ENCODE results near the gene FBLN2. TPM values are rescaled to one million over a fixed set of nuclear protein-coding genes. Genes with fewer than 3 reads are reported as not detected.

FBLN2 gene
- total and polyA plus RNA-seq, 4 donors: 1.3 to 9.1 (median 4.3) TPM

DNA sequence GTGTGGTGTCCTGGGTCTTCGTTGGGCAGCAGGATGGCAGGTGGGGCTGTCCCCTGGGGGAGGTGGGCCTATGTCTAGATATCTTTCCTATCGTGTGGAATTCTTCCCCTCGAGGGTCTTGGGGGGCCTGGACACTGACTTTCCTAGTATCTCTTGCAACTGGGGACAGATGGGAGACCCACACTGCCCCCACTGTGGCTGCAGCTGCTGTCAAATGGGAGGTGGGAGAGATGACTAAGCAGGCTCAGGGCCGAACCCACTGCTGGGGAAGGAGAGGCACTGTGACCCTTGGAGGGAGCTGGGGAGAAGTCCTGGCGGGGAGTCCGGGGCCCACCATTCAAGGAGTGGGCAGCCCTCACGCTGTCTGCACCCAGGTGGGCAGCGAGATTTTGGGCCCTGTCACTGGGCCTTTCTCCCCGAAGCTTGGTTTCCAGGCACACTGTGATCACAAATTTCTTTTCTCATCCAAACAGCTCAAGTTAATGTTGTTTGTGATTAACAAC is 2.9 kb upstream of the FBLN2 start:
- Histone ChIP-seq H3K36me3 (ENCODE audit: control insufficient read depth in 4 of 4, insufficient read depth in 3 of 4, low read depth in 1 of 4, low read length in 3 of 4) (no peaks in the 10 kb centered on the region), H3K27ac (ENCODE audit: low read depth in 1 of 2, low read length in 2 of 2) (no peak overlapping the region), H3K4me3 (ENCODE audit: low read depth in 1 of 3, low read length in 3 of 3) (no peak overlapping the region), H3K9me3 (ENCODE audit: control insufficient read depth in 4 of 4, low read length in 3 of 4) (peaks cover 2 to 16% (median 4%) of the 10 kb centered on the region in 4 donors), H3K27me3 (ENCODE audit: control insufficient read depth in 4 of 4, insufficient read depth in 4 of 4, low read length in 3 of 4) (peaks cover 0 to 16% (median 7%) of the 10 kb centered on the region in 4 donors), H3K4me1 (ENCODE audit: control insufficient read depth in 4 of 4, insufficient read depth in 4 of 4, low read length in 3 of 4) (peaks cover 0 to 2% (median under 1%) of the 10 kb centered on the region in 4 donors), H3K9ac (ENCODE audit: low read depth in 1 of 2, low read length in 2 of 2) (no peak overlapping the region)
- TF ChIP-seq FOXA1 (IDR thresholded peaks at IDR 0.05) (no peak), RAD21 (IDR thresholded peaks at IDR 0.05) (no peak), ZBTB33 (IDR thresholded peaks at IDR 0.05) (no peak), FOXA2 (IDR thresholded peaks at IDR 0.05) (no peak), EGR1 (IDR thresholded peaks at IDR 0.05; ENCODE audit: low read depth in 2 of 2) (no peak), HNF4A (conservative IDR thresholded peaks at IDR 0.05) (no peak), RXRA (IDR thresholded peaks at IDR 0.05) (no peak), YY1 (IDR thresholded peaks at IDR 0.05) (no peak), GABPA (IDR thresholded peaks at IDR 0.05 in 1 of 2, conservative IDR thresholded peaks at IDR 0.05 in 1 of 2) (no peak), SP1 (IDR thresholded peaks at IDR 0.05) (no peak)
- TF ChIP-seq, protein P1, sequence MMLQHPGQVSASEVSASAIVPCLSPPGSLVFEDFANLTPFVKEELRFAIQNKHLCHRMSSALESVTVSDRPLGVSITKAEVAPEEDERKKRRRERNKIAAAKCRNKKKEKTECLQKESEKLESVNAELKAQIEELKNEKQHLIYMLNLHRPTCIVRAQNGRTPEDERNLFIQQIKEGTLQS (IDR thresholded peaks at IDR 0.05): no peak
- TF ChIP-seq, protein P2, sequence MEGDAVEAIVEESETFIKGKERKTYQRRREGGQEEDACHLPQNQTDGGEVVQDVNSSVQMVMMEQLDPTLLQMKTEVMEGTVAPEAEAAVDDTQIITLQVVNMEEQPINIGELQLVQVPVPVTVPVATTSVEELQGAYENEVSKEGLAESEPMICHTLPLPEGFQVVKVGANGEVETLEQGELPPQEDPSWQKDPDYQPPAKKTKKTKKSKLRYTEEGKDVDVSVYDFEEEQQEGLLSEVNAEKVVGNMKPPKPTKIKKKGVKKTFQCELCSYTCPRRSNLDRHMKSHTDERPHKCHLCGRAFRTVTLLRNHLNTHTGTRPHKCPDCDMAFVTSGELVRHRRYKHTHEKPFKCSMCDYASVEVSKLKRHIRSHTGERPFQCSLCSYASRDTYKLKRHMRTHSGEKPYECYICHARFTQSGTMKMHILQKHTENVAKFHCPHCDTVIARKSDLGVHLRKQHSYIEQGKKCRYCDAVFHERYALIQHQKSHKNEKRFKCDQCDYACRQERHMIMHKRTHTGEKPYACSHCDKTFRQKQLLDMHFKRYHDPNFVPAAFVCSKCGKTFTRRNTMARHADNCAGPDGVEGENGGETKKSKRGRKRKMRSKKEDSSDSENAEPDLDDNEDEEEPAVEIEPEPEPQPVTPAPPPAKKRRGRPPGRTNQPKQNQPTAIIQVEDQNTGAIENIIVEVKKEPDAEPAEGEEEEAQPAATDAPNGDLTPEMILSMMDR (IDR thresholded peaks at IDR 0.05; ENCODE audit: low read depth, low read length, missing input control): no peak
- TF ChIP-seq, protein P3, sequence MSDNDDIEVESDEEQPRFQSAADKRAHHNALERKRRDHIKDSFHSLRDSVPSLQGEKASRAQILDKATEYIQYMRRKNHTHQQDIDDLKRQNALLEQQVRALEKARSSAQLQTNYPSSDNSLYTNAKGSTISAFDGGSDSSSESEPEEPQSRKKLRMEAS (IDR thresholded peaks at IDR 0.05): no peak
- DNase-seq (ENCODE audit: low spot score): no peak
- 81% methylated on average over 9 of the region's 9 CpGs for whole genome bisulfite sequencing

DNA sequence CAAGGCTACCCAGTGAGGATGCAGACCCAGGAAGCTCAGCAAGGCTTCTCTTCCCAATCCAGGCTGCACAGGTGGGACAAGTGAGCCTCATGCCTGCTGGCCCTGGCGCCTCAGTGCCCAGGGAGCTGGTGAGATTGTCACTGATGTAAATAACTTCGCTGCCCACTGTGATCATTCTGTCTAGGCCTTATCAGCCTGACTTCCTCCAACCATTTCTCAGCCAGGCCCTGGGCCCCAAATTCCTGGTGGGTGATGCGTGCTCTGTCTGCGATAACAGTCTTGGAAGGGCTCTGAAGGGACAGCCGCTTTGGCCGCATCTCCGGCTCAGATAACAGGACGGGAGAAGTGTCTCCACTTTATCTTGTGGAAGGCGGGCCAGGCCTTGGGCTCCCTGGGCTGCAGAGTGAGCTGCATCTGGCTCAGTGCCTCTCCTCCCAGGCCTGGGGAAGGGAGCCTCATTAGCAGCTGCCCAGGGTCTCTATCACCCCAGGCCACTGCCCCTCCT is 2.2 kb upstream of the FBLN2 start:
- peak; percentile 49 for DNase-seq (ENCODE audit: low spot score)

More for the DNA sequence above, 2.2 kb upstream of the FBLN2 start:
- Histone ChIP-seq H3K9me3 (ENCODE audit: control insufficient read depth in 4 of 4, low read length in 3 of 4) (peaks cover 0 to 9% (median 0%) of the 10 kb centered on the region in 4 donors), H3K27ac (ENCODE audit: low read depth in 1 of 2, low read length in 2 of 2) (no peak overlapping the region), H3K36me3 (ENCODE audit: control insufficient read depth in 4 of 4, insufficient read depth in 3 of 4, low read depth in 1 of 4, low read length in 3 of 4) (no peaks in the 10 kb centered on the region), H3K9ac (ENCODE audit: low read depth in 1 of 2, low read length in 2 of 2) (no peak overlapping the region), H3K4me1 (ENCODE audit: control insufficient read depth in 4 of 4, insufficient read depth in 4 of 4, low read length in 3 of 4) (peaks cover 0 to 2% (median under 1%) of the 10 kb centered on the region in 4 donors), H3K27me3 (ENCODE audit: control insufficient read depth in 4 of 4, insufficient read depth in 4 of 4, low read length in 3 of 4) (peaks cover 0 to 16% (median 7%) of the 10 kb centered on the region in 4 donors), H3K4me3 (ENCODE audit: low read depth in 1 of 3, low read length in 3 of 3) (no peak overlapping the region)
- TF ChIP-seq HNF4A (conservative IDR thresholded peaks at IDR 0.05) (no peak), NR2F2 (IDR thresholded peaks at IDR 0.05) (peak; percentile 28), GABPA (IDR thresholded peaks at IDR 0.05 in 1 of 2, conservative IDR thresholded peaks at IDR 0.05 in 1 of 2) (no peak)
- WGBS: 79% methylated on average over 9 of the region's 9 CpGs
